Nephron progenitor cell (in vitro differentiated cells): Measurements from ENCODE around the gene ZSCAN30.

Experiments
- DNase-seq: peaks from one replicate; pipeline ENCODE4 v3.0.0; 2021
- H3K27ac Mint-ChIP-seq: 2 replicates; pipeline ENCODE4 v1.8.0; 2021; ENCODE audit warnings: mild to moderate bottlenecking, moderate library complexity, mixed read lengths
- H3K27me3 Mint-ChIP-seq: 2 replicates; pipeline ENCODE4 v1.8.0; 2021; ENCODE audit warnings: mild to moderate bottlenecking, low read depth, mixed read lengths; ENCODE audit not compliant: poor library complexity
- H3K36me3 Mint-ChIP-seq: 2 replicates; pipeline ENCODE4 v1.8.0; 2021; ENCODE audit warnings: low read depth, mixed read lengths
- H3K4me1 Mint-ChIP-seq: 2 replicates; pipeline ENCODE4 v1.8.0; 2021; ENCODE audit warnings: mixed read lengths
- H3K4me3 Mint-ChIP-seq: 2 replicates; pipeline ENCODE4 v1.8.0; 2021; ENCODE audit warnings: mild to moderate bottlenecking, moderate library complexity, mixed read lengths
- H3K9me3 Mint-ChIP-seq: 2 replicates; pipeline ENCODE4 v1.8.0; 2021; ENCODE audit warnings: mild to moderate bottlenecking, moderate library complexity, mixed read lengths
- TF ChIP-seq, protein P1 (sequence below): fragments of 200-600 bp; sonication (generic); IDR thresholded peaks from 2 replicates; pipeline ENCODE4 v1.5.0; 2021; ENCODE audit warnings: antibody characterized with exemption

The ZSCAN30 gene

GRCh38 chr18:35277633-35278032, 12.4 kb downstream of the ZSCAN30 start:
- H3K4me1 Mint-ChIP-seq = no peaks in the 10 kb centered on the region
- peaks cover 73% of the 10 kb centered on the region for H3K36me3 Mint-ChIP-seq
- H3K4me3 Mint-ChIP-seq = no peak overlapping the region
- H3K9me3 Mint-ChIP-seq = peaks cover 86% of the 10 kb centered on the region
- TF ChIP-seq, protein P1, sequence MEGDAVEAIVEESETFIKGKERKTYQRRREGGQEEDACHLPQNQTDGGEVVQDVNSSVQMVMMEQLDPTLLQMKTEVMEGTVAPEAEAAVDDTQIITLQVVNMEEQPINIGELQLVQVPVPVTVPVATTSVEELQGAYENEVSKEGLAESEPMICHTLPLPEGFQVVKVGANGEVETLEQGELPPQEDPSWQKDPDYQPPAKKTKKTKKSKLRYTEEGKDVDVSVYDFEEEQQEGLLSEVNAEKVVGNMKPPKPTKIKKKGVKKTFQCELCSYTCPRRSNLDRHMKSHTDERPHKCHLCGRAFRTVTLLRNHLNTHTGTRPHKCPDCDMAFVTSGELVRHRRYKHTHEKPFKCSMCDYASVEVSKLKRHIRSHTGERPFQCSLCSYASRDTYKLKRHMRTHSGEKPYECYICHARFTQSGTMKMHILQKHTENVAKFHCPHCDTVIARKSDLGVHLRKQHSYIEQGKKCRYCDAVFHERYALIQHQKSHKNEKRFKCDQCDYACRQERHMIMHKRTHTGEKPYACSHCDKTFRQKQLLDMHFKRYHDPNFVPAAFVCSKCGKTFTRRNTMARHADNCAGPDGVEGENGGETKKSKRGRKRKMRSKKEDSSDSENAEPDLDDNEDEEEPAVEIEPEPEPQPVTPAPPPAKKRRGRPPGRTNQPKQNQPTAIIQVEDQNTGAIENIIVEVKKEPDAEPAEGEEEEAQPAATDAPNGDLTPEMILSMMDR = no peak
- no peak overlapping the region for H3K27ac Mint-ChIP-seq
- no peaks in the 10 kb centered on the region for H3K27me3 Mint-ChIP-seq
- DNase-seq = no peak

DNA sequence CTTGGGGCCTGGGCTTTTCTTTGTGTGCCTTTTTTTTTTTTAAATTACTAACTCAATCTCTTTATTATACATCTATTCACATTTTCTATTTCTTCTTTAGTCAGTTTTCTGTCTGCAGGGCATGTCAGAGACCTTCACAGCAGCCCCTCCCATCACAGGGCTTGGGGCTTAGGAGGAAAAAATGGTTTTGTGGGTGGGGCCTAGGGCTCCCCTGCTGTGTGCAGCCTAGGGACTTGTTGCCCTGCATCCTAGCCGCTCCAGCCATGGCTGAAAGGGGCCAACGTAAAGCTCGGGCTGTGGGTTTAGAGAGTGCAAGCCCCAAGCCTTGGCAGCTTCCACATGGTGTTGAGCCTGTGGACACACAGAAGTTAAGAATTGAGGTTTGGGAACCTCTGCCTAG, 13.8 kb downstream of the ZSCAN30 start:
- no peaks in the 10 kb centered on the region for H3K4me1 Mint-ChIP-seq
- no peak for DNase-seq
- peaks cover 83% of the 10 kb centered on the region for H3K9me3 Mint-ChIP-seq
- H3K27me3 Mint-ChIP-seq = no peaks in the 10 kb centered on the region
- peaks cover 66% of the 10 kb centered on the region for H3K36me3 Mint-ChIP-seq
- TF ChIP-seq, protein P1 = no peak
- no peak overlapping the region for H3K27ac Mint-ChIP-seq
- no peak overlapping the region for H3K4me3 Mint-ChIP-seq

DNA sequence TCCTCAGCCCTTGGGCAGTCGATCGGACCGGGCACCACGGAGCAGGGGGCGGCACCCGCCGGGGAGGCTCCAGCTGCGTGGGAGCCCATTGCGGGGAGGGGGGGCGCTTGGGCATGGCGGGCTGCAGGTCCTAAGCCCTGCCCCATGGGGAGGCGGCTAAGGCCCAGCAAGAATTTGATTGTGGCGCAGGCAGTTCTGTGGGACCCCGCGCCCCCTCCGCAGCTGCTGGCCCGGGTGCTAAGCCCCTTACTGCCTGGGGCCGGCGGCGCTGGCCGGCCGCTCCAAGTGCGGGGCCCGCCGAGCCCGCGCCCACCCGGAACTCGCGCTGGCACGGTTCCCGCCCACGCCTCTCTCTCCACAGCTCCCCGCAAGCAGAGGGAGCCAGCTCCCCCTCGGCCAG, 18.4 kb downstream of the ZSCAN30 start:
- H3K27me3 Mint-ChIP-seq = no peaks in the 10 kb centered on the region
- TF ChIP-seq, protein P1 = no peak
- H3K36me3 Mint-ChIP-seq = peaks cover 67% of the 10 kb centered on the region
- DNase-seq = no peak
- no peak overlapping the region for H3K27ac Mint-ChIP-seq
- peaks cover 78% of the 10 kb centered on the region for H3K9me3 Mint-ChIP-seq
- no peaks in the 10 kb centered on the region for H3K4me1 Mint-ChIP-seq
- no peak overlapping the region for H3K4me3 Mint-ChIP-seq

DNA sequence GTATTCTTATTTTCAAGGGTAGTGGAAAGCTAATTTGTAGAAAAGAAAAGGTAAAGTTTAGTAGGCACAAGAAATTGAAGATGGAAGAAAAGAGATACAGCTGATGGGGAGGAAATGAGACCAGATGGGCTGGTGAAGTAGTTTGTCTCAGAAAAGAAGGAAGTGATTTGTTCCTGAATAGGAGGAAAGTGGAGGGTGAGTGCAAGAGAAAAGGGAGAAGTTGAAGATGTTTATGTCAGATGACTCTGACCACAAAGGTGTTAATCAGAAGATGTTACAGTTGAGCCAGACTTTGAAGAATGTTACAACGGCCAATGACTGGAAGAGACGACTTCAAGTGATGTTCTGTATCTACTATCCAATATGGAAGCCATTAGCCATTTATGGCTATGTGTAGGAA, 21.2 kb downstream of the ZSCAN30 start:
- Mint-ChIP-seq H3K36me3 (peaks cover 75% of the 10 kb centered on the region), H3K4me3 (no peak overlapping the region), H3K9me3 (peaks cover 68% of the 10 kb centered on the region), H3K4me1 (no peaks in the 10 kb centered on the region), H3K27ac (no peak overlapping the region), H3K27me3 (peaks cover 3% of the 10 kb centered on the region)
- TF ChIP-seq, protein P1 = no peak
- DNase-seq = no peak

GRCh38 chr18:35267809-35268208, 22.2 kb downstream of the ZSCAN30 start:
- Mint-ChIP-seq H3K4me1 (no peaks in the 10 kb centered on the region), H3K36me3 (peaks cover 76% of the 10 kb centered on the region), H3K27me3 (peaks cover 3% of the 10 kb centered on the region), H3K4me3 (no peak overlapping the region), H3K9me3 (peaks cover 60% of the 10 kb centered on the region), H3K27ac (no peak overlapping the region)
- DNase-seq = no peak
- TF ChIP-seq, protein P1 = no peak

GRCh38 chr18:35267161-35267651, 22.8 kb downstream of the ZSCAN30 start:
- H3K27ac Mint-ChIP-seq = no peak overlapping the region
- TF ChIP-seq, protein P1 = no peak
- peaks cover 3% of the 10 kb centered on the region for H3K27me3 Mint-ChIP-seq
- peaks cover 76% of the 10 kb centered on the region for H3K36me3 Mint-ChIP-seq
- H3K4me3 Mint-ChIP-seq = peak overlapping the region; percentile 60
- no peak for DNase-seq
- H3K9me3 Mint-ChIP-seq = peaks cover 54% of the 10 kb centered on the region
- no peaks in the 10 kb centered on the region for H3K4me1 Mint-ChIP-seq
